Thyroid gland (tissue), 4 donors: ENCODE data around the gene WFDC10B. TPM values are rescaled to one million over a fixed set of nuclear protein-coding genes. Genes with fewer than 3 reads are reported as not detected.
"Not testable (repeated sequence)": the region's sequence is repeated elsewhere in the genome, so short reads cannot be mapped to it uniquely, and the experiment has no call there.

Source experiments
- DNase-seq, 2 donors: peaks; one replicate each; pipeline ENCODE4 v3.0.0-alpha.2; 2019
- H3K27ac ChIP-seq, 3 donors: fragments of 200-600 bp; sonication (generic); 1 replicate in 2 of 3; 2 replicates in 1 of 3; pipeline ENCODE4 v1.5.1; 2016 to 2019; ENCODE audit warnings: mild to moderate bottlenecking in 1 of 3, moderate library complexity in 1 of 3
- H3K27me3 ChIP-seq: fragments of 200-600 bp; sonication (generic); one replicate; pipeline ENCODE4 v1.5.1; 2019
- H3K36me3 ChIP-seq, 2 donors: fragments of 200-600 bp; sonication (generic); one replicate each; pipeline ENCODE4 v1.5.1; 2016 to 2019
- H3K4me1 ChIP-seq, 2 donors: fragments of 200-600 bp; sonication (generic); one replicate each; pipeline ENCODE4 v1.5.1; 2017 to 2019
- H3K4me3 ChIP-seq, 3 donors: fragments of 200-600 bp; sonication (generic); replicated peaks in 1 of 3; 1 replicate in 2 of 3; 2 replicates in 1 of 3; pipeline ENCODE4 v1.5.1; 2016; ENCODE audit warnings: mild to moderate bottlenecking in 1 of 3
- H3K9me3 ChIP-seq: fragments of 200-600 bp; sonication (generic); one replicate; pipeline ENCODE4 v1.5.1; 2017
- POLR2A ChIP-seq, 2 donors: fragments of 450-650 bp; IDR thresholded peaks; one replicate each; pipeline ENCODE4 v1.6.1; 2017; ENCODE audit warnings: antibody characterized with exemption in 2 of 2, mild to moderate bottlenecking in 2 of 2, moderate library complexity in 1 of 2
- WGBS, 2 donors: methylation state at CpG; one replicate each; pipeline ENCODE4 v1.1.5; 2017; 5-methylcytosine and 5-hydroxymethylcytosine counted together
- intact Hi-C: fragments of 100-400 bp; cut with DNase I; formaldehyde crosslinking; loops from one replicate; pipeline ENCODE4 v1.15.1; 2023
- total RNA-seq, 4 donors: library from RNA; depleted of rRNA; stranded (reverse); fragments of >200 nt; gene quantifications; one replicate each; pipeline ENCODE4 v1.2.3, GENCODE V29; 2016
- TF ChIP-seq, protein P1 (sequence below), 6 experiments: fragments of 200-600 bp in 3 of 6; fragments of 450-650 bp in 3 of 6; sonication (generic) in 3 of 6; IDR thresholded peaks; one replicate each; pipeline ENCODE4 v1.5.1; 2016 to 2019; ENCODE audit warnings: antibody characterized with exemption in 6 of 6, mild to moderate bottlenecking in 2 of 6, inconsistent platforms in 1 of 6, moderate library complexity in 1 of 6

WFDC10B gene
- total RNA-seq, 4 donors from 2014 or later = not detected

DNA sequence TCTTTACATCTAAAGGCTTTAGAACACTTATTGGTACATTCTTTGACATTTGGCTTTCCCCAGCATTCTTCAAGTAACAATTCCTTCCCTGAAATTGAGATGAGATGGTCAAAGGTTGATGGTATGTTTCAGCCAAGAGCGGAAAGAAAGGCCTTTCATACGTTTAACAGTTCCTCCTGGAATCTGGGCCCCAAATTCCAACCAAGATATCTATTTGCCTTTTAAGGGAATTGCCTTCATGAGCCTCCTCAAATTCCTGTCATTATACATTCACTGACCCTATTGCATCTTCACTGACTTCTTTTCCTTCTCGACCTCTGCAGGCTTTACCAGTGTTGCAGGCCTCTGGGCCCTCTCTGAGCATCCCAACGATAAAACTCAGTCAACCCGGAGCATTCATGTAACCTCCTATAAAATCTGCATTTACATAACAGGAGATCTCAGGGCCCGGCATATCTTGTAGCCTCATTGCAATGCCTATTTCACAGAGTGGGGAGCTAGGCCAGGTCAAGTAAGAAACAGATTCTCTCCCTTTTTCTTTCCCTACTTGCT lies 55.4 kb downstream of the WFDC10B start:
- 89 to 91% methylated on average over 6 of the region's 6 CpGs for WGBS, 2 donors
- H3K4me3 ChIP-seq = no peak overlapping the region
- no peak for DNase-seq
- no peaks in the 10 kb centered on the region for H3K4me1 ChIP-seq
- intact Hi-C loops = no loop called here
- H3K36me3 ChIP-seq = no peaks in the 10 kb centered on the region
- no peak overlapping the region for H3K27ac ChIP-seq
- TF ChIP-seq, protein P1, sequence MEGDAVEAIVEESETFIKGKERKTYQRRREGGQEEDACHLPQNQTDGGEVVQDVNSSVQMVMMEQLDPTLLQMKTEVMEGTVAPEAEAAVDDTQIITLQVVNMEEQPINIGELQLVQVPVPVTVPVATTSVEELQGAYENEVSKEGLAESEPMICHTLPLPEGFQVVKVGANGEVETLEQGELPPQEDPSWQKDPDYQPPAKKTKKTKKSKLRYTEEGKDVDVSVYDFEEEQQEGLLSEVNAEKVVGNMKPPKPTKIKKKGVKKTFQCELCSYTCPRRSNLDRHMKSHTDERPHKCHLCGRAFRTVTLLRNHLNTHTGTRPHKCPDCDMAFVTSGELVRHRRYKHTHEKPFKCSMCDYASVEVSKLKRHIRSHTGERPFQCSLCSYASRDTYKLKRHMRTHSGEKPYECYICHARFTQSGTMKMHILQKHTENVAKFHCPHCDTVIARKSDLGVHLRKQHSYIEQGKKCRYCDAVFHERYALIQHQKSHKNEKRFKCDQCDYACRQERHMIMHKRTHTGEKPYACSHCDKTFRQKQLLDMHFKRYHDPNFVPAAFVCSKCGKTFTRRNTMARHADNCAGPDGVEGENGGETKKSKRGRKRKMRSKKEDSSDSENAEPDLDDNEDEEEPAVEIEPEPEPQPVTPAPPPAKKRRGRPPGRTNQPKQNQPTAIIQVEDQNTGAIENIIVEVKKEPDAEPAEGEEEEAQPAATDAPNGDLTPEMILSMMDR (IDR thresholded peaks at IDR 0.05) = no peak
- TF ChIP-seq POLR2A (IDR thresholded peaks at IDR 0.05) = no peak
- H3K9me3 ChIP-seq = no peaks in the 10 kb centered on the region
- H3K27me3 ChIP-seq = no peaks in the 10 kb centered on the region

DNA sequence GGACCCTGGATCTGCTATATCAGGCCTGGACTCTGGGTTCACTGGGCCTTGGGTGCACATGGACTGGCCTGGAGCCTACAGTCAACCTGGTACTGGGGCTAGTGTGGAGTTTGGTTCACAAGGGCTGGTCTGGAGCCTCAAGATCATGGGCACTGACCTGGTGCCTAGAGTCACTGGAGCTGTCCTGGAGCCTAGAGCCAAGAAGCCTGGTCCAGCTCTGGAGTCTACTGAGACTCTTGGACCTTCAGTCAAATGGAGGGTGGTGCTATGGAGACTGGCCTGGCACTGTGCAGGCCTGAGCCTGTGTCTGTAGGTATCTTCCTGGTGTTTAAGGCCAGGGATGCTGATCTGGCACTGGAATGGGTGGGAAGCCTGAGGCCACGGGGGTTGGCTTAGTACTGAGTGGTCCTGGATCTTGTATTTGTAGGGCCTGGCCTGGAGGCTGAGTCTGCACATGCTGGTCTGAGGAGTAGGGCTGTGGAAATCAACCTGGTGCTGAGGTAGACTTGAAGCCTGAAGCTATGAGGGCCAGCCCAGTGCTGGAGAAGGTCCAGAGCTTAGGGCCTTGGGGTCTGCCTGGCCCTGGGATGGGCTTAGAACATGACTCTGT lies 57.3 kb downstream of the WFDC10B start:
- Histone ChIP-seq H3K9me3 (no peaks in the 10 kb centered on the region), H3K27me3 (no peaks in the 10 kb centered on the region), H3K36me3 (no peaks in the 10 kb centered on the region), H3K27ac (no peak overlapping the region), H3K4me3 (no peak overlapping the region), H3K4me1 (no peaks in the 10 kb centered on the region)
- no peak for DNase-seq
- TF ChIP-seq, protein P1 (IDR thresholded peaks at IDR 0.05) = no peak
- TF ChIP-seq POLR2A (IDR thresholded peaks at IDR 0.05) = no peak
- intact Hi-C loops = no loop called here
- WGBS, 2 donors = 50 to 78% methylated on average over 1 of the region's 1 CpG

DNA sequence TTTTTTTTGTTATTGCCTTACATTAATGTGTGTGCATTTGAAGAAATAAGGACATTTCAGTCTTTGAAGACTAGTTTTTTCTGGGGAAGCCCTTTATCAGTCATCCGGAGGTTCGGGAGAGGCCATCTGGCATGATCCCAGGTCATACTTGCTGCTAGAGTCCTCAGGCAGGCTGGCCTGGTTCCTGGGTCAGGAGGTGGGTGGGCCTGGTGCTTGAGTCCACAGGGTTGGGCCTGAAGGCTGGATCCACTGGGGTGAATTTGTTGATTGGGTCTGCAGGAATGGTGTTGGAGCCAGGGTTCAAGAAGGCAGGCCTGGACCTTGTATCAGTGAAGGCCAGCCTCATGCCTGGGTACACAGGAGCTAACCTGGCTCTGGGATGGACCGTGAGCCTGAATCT lies 57.9 kb downstream of the WFDC10B start:
- H3K27me3 ChIP-seq = no peaks in the 10 kb centered on the region
- H3K9me3 ChIP-seq = no peaks in the 10 kb centered on the region
- H3K36me3 ChIP-seq = no peaks in the 10 kb centered on the region
- WGBS, 2 donors = 87 to 91% methylated on average over 2 to 3 of the region's 3 CpGs
- intact Hi-C loops = no loop called here
- TF ChIP-seq, protein P1 (IDR thresholded peaks at IDR 0.05) = no peak
- no peak for TF ChIP-seq POLR2A (IDR thresholded peaks at IDR 0.05)
- no peak overlapping the region for H3K27ac ChIP-seq
- no peaks in the 10 kb centered on the region for H3K4me1 ChIP-seq
- no peak for DNase-seq
- H3K4me3 ChIP-seq = no peak overlapping the region

DNA sequence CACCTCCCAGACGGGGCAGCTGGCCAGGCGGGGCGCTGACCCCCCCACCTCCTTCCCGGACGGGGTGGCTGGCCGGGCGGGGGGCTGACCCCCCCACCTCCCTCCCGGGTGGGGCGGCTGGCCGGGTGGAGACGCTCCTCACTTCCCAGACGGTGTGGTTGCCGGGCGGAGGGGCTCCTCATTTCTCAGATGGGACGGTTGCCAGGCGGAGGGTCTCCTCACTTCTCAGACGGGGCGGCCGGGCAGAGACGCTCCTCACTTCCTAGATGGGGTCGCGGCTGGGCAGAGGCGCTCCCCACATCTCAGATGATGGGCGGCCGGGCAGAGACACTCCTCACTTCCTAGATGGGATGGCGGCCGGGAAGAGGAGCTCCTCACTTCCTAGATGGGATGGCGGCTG lies 59.0 kb downstream of the WFDC10B start:
- H3K4me1 ChIP-seq, H3K27me3 ChIP-seq, intact Hi-C loops, H3K9me3 ChIP-seq, DNase-seq, H3K27ac ChIP-seq, H3K36me3 ChIP-seq, H3K4me3 ChIP-seq: not testable (repeated sequence)
- WGBS, 2 donors = 91 to 96% methylated on average over 9 to 13 of the region's 28 CpGs

DNA sequence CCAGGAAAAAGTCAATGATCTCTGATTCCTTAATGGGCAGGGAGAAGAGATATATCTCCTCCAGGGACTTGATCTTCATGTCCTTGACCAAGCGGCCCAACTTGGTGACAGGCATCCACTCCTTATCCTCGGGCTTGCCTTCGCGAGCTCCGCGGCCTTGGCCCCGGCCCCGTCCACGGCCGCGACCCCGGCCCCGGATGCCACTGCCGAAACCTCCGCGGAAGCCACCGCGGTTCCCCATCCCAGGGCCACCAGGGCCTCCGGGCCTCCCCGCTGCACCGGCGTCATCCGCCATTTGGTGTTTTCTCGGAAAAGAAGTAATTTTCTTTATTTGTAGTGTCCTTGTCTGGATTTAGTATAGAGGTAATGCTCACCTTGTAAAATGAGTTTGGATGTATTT lies 63.7 kb downstream of the WFDC10B start:
- WGBS, 2 donors = 96 to 99% methylated on average over 24 of the region's 24 CpGs
- intact Hi-C loops, H3K27ac ChIP-seq, H3K27me3 ChIP-seq, H3K36me3 ChIP-seq, DNase-seq, H3K4me1 ChIP-seq, H3K9me3 ChIP-seq, H3K4me3 ChIP-seq: not testable (repeated sequence)

DNA sequence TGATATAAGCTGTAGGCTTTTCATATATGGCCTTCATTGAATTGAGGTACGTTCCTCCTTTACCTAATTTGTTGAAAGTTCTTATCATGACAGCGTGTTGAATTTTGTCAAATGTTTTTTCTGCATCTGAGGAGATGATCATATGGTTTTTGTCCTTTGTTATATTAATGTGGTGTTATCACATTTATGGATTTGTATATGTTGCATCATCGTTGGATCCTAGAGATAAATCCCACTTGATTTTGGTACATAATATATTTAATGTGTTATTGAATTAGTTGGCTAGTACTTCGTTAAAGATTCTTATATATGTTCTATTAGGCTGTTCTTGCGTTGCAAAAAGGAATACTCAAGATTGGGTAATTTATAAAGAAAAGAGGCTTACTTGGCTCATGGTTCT lies 65.1 kb downstream of the WFDC10B start:
- Histone ChIP-seq H3K36me3 (no peaks in the 10 kb centered on the region), H3K27ac (no peak overlapping the region), H3K27me3 (no peaks in the 10 kb centered on the region), H3K4me1 (no peaks in the 10 kb centered on the region), H3K4me3 (no peak overlapping the region), H3K9me3 (no peaks in the 10 kb centered on the region)
- intact Hi-C loops = no loop called here
- DNase-seq = no peak
- WGBS, 2 donors = 90% methylated on average over 5 of the region's 5 CpGs
- TF ChIP-seq, protein P1 (IDR thresholded peaks at IDR 0.05) = no peak
- TF ChIP-seq POLR2A (IDR thresholded peaks at IDR 0.05) = no peak
